Kidney tubule cell (primary cell): ENCODE measurements around the gene TMCO4.
A peak's percentile ranks its signal among the peaks of the same experiment; 100 is the strongest.
"Not testable (repeated sequence)": the region's sequence is repeated elsewhere in the genome, so short reads cannot be mapped to it uniquely, and the experiment has no call there.

Experiments
- DNase-seq: peaks from one replicate; pipeline ENCODE4 v3.0.0-alpha.2; 2018; ENCODE audit warnings: low spot score

The TMCO4 gene

DNA sequence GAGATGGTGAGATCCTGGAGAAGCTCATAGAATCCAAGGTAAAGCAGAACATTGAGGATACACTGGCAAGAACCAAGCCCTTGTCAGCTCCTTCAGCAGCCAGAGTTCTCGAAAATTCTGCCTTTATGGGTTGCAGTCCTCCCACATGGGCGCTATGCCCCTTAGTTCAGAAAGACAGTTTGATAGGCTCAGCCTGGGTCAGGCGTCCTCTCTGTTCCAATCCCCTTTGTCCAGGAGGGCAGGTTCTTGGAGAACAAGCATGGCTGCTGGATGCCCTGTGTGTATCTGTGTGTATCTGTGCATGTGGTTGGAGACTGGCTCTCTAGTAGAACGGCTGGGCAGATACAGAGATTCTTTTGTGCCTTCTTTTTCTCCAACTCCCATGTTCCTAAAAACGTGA lies 163.7 kb downstream of the TMCO4 start:
- DNase-seq: no peak

DNA sequence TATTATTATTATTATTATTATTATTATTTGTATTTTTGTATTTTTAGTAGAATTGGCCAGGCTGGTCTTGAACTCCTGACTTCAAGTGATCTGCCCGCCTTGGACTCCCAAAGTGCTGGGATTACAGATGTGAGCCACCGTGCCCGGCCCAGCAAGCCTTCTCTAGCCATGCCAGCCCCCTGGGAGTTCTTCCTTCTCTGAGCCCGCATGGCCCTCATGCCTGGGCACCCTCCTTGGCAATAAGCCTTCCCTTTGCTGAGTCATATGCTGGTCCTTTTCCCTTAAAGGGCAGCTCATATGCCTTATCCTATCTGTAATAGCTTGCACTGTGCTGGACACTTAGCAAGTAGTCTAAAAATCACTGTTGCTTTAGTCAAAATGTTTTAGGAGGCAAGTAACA lies 164.1 kb downstream of the TMCO4 start:
- DNase-seq: peak; percentile 47

DNA sequence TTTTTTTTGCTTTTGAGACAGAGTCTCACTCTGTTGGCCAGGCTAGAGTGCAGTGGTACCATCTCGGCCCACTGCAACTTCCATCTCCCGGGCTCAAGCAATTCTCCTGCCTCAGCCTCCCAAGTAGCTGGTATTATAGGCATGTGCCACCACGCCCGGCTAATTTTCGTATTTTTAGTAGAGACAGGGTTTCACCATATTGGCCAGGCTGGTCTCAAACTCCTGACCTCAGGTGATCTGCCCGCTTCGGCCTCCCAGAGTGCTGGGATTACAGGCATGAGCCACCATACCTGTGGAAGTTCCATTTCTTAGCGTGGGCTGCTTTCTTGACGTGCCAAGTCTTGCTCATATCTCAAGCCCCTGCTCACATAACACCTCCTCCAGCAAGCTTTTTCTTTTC lies 164.7 kb downstream of the TMCO4 start:
- not testable (repeated sequence) for DNase-seq

DNA sequence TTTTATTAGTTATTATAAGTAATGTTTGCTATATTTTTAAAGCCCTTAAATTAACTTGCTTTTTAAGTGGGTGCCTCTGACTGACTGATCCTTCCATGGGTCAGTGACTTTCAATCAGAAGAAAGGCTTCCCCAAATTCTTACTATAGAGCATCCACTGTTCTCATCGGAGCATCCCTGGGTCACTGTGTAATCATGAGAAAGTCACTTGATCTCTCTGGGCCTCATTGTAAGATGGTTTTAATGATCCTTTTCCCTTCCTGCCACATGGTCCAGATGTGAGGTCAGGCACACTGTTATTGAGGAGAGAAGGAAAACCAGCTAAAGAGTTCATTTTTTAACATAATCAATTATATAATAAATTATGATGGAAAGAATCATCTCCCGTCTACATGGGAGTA lies 166.6 kb downstream of the TMCO4 start:
- DNase-seq: no peak
